ENCODE data around the gene LCE3C. TPM values are rescaled to one million over a fixed set of nuclear protein-coding genes. Genes with fewer than 3 reads are reported as not detected.

The LCE3C gene
- total RNA-seq, 4 donors from 2014 or later, result not detected

DNA sequence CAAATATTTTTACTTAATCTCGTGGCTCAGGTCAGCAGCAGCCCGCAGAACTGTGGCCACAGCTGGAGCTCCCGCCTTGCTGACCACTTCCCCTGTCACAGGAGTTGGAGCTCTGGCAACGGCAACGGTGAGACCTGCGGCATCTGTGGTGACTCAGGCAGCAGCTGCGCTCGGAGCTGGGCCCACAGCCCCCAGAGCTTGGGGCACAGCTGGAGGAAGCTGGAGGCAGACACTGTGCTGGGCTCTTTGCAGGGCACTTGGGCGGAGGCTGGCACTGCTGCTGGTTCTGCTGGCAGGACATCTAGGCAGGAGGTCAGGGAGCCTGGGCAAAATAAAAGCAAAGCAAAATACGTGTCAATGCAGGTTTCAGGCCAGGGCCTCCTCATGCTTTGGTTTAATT is 22.8 kb downstream of the LCE3C start, which contains the start of gene LCE3A:
TSS of gene LCE3A (minus strand) at position 301 of the 400 bp plus-strand sequence. CDS start at position 301, 0 bp downstream.
- Histone ChIP-seq H3K27me3 (no peaks in the 10 kb centered on the region), H3K36me3 (no peaks in the 10 kb centered on the region), H3K4me1 (no peaks in the 10 kb centered on the region), H3K4me3 (no peak within 1 kb of the TSS), H3K27ac (no peak within 1 kb of the TSS), H3K9me3 (peaks cover 0 to 12% (median 0%) of the 10 kb centered on the region in 4 donors)
- TF ChIP-seq, protein P1, sequence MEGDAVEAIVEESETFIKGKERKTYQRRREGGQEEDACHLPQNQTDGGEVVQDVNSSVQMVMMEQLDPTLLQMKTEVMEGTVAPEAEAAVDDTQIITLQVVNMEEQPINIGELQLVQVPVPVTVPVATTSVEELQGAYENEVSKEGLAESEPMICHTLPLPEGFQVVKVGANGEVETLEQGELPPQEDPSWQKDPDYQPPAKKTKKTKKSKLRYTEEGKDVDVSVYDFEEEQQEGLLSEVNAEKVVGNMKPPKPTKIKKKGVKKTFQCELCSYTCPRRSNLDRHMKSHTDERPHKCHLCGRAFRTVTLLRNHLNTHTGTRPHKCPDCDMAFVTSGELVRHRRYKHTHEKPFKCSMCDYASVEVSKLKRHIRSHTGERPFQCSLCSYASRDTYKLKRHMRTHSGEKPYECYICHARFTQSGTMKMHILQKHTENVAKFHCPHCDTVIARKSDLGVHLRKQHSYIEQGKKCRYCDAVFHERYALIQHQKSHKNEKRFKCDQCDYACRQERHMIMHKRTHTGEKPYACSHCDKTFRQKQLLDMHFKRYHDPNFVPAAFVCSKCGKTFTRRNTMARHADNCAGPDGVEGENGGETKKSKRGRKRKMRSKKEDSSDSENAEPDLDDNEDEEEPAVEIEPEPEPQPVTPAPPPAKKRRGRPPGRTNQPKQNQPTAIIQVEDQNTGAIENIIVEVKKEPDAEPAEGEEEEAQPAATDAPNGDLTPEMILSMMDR (IDR thresholded peaks at IDR 0.05), result no peak
- no peak for TF ChIP-seq POLR2A (IDR thresholded peaks at IDR 0.05)
- DNase-seq, result no peak

DNA sequence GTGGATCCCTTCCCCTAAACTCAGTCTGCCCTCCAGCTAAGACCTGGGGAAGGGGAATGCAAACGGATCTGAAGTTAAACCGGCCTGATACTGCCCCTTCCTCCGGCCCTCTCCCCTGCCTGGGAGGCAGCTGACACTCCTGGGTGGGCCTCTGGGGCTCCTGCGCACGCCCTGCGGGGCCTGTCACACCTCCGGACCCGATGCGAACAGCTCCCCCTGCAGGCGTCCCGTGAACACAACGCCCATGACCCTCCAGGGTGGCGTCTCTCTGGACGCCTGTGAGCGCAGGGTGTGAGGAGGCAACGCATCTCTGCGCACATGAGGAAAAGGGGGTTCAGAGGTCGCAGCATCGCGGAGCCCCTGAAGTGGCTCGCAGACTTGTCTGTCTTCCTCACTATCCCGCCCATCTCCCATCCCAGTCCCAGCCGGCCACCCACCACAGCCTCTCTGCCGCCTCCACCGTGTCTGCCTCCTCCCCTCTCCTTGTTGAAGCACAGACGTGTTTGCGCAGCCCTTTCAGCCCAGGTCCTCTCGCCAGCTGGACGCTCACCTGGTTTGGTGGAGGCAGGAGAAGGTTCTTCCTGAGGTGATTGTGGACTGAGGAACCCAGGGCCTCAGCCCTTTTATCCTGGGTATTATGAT is 23.3 kb downstream of the LCE3C start:
- Histone ChIP-seq H3K27ac (no peak overlapping the region), H3K9me3 (peaks cover 0 to 9% (median 0%) of the 10 kb centered on the region in 4 donors), H3K4me3 (no peak overlapping the region), H3K36me3 (no peaks in the 10 kb centered on the region), H3K27me3 (no peaks in the 10 kb centered on the region), H3K4me1 (no peaks in the 10 kb centered on the region)
- TF ChIP-seq, protein P1 (IDR thresholded peaks at IDR 0.05), result no peak
- no peak for TF ChIP-seq POLR2A (IDR thresholded peaks at IDR 0.05)
- no peak for DNase-seq

- DNase-seq, result no peak
- no peaks in the 10 kb centered on the region for H3K27me3 ChIP-seq
- TF ChIP-seq, protein P1 (IDR thresholded peaks at IDR 0.05), result no peak
- no peak for TF ChIP-seq POLR2A (IDR thresholded peaks at IDR 0.05)
Measured at GRCh38 chr1:152626744-152627143, 26.7 kb downstream of the LCE3C start.

DNA sequence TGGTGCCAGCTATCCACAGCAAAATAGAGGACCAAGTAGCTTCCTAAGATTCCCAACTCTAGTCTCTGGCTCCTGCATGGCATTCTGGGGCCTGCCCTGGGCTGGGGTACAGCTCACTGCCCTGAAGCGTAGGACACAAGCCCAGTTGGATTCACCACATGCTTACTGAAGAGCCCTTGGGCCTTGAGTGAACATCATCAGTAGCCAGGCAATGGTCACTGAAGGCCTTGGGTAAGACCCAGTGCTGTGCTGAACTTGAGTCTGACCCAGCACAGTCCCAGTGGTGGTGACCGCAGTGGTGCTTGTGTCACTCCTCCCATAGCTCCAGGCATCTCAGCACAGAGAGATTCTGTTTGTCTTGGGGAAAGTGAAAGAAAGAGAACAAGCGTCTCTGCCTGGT is 30.6 kb downstream of the LCE3C start:
- Histone ChIP-seq H3K4me1 (no peaks in the 10 kb centered on the region), H3K9me3 (no peaks in the 10 kb centered on the region), H3K4me3 (no peak overlapping the region), H3K36me3 (no peaks in the 10 kb centered on the region), H3K27me3 (no peaks in the 10 kb centered on the region), H3K27ac (no peak overlapping the region)
- DNase-seq, result no peak
- TF ChIP-seq POLR2A (IDR thresholded peaks at IDR 0.05), result no peak
- TF ChIP-seq, protein P1 (IDR thresholded peaks at IDR 0.05), result no peak

More at GRCh38 chr1:152626744-152627143, 26.7 kb downstream of the LCE3C start:
- Histone ChIP-seq H3K36me3 (no peaks in the 10 kb centered on the region), H3K9me3 (no peaks in the 10 kb centered on the region), H3K4me1 (no peaks in the 10 kb centered on the region), H3K27ac (no peak overlapping the region), H3K4me3 (no peak overlapping the region)

GRCh38 chr1:152640351-152640750 is 40.3 kb downstream of the LCE3C start:
- H3K27me3 ChIP-seq, result no peaks in the 10 kb centered on the region
- TF ChIP-seq, protein P1 (IDR thresholded peaks at IDR 0.05), result no peak
- no peak for TF ChIP-seq POLR2A (IDR thresholded peaks at IDR 0.05)
- DNase-seq, result no peak

More at GRCh38 chr1:152640351-152640750, 40.3 kb downstream of the LCE3C start:
- no peak overlapping the region for H3K27ac ChIP-seq
- H3K4me3 ChIP-seq, result no peak overlapping the region
- H3K9me3 ChIP-seq, result no peaks in the 10 kb centered on the region
- no peaks in the 10 kb centered on the region for H3K4me1 ChIP-seq
- H3K36me3 ChIP-seq, result no peaks in the 10 kb centered on the region
